ENCODE data around the gene CALM1.

The CALM1 gene

DNA sequence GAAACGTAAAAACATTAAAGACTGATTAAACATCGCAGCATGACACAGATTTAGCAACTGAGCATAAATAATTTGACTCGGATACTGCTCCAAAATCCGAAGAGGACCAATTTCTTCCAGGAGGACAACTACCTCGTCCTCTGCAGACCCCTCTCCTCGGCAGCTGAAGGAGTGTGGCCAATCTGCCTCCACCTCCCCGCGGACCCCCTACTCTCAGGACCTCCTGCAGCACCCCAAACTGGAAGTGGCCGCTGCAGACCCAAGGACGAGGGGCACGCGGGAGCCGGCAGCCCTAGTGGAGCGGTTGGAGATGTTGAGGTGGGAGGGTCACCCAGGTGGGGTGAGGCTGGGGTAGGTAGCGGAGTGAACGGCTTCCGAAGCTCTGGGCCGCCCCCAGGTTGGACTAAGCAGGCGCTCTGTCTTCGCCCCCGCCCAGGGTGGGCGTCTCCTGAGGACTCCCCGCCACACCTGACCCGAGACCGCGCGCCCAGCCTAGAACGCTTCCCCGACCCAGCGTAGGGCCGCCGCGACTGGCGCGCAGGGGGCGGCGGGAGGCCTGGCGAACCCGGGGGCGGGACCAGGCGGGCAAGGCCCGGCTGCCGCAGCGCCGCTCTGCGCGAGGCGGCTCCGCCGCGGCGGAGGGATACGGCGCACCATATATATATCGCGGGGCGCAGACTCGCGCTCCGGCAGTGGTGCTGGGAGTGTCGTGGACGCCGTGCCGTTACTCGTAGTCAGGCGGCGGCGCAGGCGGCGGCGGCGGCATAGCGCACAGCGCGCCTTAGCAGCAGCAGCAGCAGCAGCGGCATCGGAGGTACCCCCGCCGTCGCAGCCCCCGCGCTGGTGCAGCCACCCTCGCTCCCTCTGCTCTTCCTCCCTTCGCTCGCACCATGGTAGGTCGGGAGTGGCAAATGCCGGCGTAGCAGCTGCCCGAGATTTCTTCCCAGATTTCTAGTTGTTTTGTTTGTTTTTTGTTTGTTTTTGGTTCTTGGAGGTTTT is at the start of gene CALM1:
Gene CALM1, plus strand, starts transcription at position 689 of the 999 bp plus-strand sequence. Its CDS starts 202 bp downstream, at position 891.
- DNase-seq = peak; percentile 90 to 99 (median 94)
- intact Hi-C loops (cut with DNase I) = loop anchor here (1.0 to 5.0 kb wide), 4 partner anchors 13 to 121 kb away; partner anchors contain the start of gene NRDE2

DNA sequence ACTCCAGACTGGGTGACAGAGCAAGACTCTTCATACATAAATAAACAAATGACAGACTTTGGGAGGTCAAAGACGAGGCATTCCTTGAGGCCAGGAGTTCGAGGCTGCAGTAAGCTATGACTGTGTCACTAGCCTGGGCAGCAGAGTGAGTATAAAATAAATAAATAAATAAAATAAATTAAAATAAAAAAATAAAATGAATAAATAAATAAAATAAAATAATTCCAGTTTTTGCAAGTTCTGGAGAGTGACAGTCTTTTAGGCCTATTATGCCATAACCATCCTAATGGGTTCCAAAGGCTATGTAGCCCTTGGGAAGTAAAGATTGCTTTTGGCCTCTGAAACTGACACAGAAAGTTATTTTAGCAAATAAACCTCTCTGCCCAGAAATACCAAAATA is 48.6 kb upstream of the CALM1 start:
- intact Hi-C loops (cut with DNase I) = no loop called here
- DNase-seq = no peak

- intact Hi-C loops (cut with DNase I) = no loop called here
- no peak for DNase-seq
Measured at GRCh38 chr14:90349739-90350138, 47.1 kb upstream of the CALM1 start.

GRCh38 chr14:90354551-90355298 is 42.1 kb upstream of the CALM1 start:
- intact Hi-C loops (cut with DNase I) = no loop called here
- DNase-seq = no peak

- DNase-seq = no peak
- intact Hi-C loops (cut with DNase I) = no loop called here
Measured at GRCh38 chr14:90355540-90356518, 41.0 kb upstream of the CALM1 start.

DNA sequence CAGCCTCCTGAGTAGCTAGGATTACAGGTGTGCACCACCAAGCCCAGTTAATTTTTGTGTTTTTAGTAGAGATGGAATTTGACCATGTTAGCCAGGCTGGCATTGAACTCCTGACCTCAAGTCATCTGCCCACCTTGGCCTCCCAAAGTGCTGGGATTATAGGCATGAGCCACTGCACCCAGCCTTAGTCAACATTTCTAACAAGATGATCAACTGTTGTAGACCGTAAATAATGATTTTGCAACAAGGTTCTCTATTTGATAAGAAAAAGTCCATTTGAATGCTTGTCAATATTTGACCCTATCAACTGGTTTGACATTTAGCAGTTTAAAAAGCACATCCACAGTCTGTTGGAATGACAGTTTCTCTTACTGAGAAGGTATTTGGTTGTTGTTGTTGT is 39.9 kb upstream of the CALM1 start:
- intact Hi-C loops (cut with DNase I) = no loop called here
- no peak for DNase-seq

DNA sequence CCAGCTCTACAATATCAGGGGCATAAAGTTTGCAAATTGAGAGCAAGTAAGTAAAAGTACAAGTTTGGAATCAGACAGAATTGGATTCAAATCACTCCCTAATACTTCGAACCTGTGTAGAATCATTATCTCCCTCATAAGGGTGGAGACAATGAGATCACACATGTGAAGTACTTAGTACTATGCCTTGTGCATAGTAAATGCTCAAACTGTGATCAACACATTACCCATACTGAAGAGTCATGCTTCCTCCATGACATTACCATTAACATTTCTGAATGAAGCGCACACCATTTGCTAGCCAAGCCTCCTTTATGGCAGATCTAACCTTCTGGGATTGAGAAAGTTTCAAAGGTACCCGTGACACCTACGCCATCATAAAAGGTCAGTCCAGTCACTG is 38.5 kb upstream of the CALM1 start:
- DNase-seq = no peak
- intact Hi-C loops (cut with DNase I) = no loop called here

DNA sequence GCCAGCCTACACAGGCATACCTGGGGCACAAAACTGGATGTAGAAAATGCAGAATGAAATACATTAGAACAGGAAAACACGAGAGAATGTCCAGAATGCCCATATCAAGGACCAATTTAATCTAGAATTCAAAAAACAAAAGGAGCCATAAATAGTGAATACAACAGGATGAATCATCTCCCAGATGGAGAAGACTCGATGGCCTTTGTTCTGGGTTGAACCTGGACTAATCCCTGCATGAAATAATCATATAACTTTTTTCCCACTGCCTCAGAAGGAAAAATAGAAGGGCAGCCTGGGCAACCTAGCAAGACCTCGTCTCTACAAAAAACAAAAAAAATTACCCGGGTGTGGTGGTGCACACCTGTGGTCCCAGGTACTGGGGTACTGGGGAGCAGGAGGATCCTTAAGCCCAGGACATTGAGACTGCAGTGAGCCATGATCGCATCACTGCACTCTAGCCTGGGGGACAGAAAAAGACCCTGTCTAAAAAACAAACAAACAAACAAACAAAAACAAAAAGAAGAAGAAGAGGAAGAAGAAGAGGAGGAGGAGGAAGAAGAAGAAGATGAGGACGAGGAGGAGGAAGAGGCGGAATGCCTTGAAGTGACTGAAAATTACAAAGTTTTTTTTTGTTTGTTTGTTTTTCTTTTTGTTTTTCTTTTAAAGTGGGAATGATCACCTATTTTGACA is 34.8 kb upstream of the CALM1 start:
- intact Hi-C loops (cut with DNase I) = no loop called here
- no peak for DNase-seq

- no peak for DNase-seq
- intact Hi-C loops (cut with DNase I) = no loop called here
Measured at GRCh38 chr14:90362558-90362896, 34.3 kb upstream of the CALM1 start.

GRCh38 chr14:90368946-90369721 is 27.7 kb upstream of the CALM1 start:
- DNase-seq = peak in 1 of 10 donors; percentile 32
- intact Hi-C loops (cut with DNase I) = no loop called here

- DNase-seq = no peak
- intact Hi-C loops (cut with DNase I) = no loop called here
Measured at GRCh38 chr14:90373887-90374286, 22.9 kb upstream of the CALM1 start.

- intact Hi-C loops (cut with DNase I) = no loop called here
- DNase-seq = no peak
Measured at GRCh38 chr14:90374813-90375212, 22.0 kb upstream of the CALM1 start.

DNA sequence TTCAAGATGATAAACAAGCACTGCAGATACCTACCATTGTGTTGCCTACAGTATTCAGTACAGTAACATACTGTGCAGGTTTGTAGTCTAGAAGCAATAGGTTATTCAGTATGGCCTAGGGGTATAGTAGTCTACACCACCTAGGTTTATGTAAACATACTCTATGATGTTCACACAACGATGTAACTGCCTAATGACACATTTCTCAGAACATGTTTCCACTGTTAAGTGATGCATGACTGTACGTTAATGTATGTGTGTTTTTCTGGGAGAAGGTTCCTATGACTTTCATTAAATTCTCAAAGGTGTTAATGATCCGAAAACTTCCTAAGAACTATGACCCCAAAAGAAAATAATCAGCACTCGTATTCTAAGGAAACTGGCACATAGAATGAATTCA is 20.9 kb upstream of the CALM1 start:
- intact Hi-C loops (cut with DNase I) = no loop called here
- DNase-seq = no peak

DNA sequence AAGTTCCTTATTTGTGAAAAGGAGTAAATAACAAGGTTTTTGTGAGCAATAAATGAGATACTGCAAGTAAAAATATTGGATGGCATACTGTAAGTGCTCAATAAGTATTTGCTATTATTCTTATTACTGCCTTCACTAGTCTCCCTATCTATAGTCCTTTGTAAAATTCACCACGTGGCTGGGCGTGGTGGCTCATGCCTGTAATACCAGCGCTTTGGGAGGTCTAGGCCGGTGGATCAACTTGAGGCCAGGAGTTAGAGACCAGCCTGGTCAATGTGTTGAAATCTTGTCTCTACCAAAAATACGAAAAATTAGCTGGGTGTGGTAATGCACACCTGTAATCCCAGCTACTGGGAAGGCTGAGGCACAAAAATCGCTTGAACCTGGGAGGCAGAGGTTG is 18.6 kb upstream of the CALM1 start:
- intact Hi-C loops (cut with DNase I) = no loop called here
- DNase-seq = no peak

GRCh38 chr14:90379106-90379505 is 17.7 kb upstream of the CALM1 start:
- no peak for DNase-seq
- intact Hi-C loops (cut with DNase I) = no loop called here

DNA sequence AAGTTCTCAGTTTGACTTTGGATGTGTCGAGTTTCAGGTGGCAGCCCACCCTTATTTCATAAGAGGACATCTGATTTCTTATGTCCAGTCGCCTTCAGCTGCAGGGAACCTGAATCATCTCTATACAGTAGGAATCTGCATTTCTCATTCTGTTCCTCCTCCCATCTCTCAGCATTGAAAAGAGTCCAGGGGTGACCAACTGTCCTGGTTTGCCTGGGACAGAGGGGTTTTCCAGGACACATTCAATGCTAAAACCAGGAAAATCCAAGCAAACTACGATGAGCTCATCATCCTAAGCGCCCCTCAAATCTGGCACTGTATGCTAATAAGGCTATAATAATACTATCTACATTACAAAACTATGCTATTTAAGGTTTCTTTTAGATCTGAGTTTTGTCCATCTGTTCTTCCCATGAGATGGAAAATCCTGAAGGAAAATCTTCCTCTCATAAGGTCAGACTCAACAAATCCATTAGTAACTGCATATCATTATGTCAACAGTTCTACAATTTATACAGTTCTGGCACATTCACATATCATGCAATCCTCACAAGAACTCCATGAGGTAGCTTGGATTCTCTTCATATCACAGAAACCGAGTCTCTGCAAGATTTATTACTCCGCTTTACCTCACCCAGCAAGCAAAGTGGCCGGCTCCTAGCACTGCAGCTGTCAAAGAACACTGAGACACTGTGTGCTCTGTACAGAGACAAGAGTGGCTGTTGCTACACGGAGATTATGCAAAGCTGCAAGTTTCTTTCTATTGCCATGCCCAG is 15.6 kb upstream of the CALM1 start:
- peak; percentile 57 to 96 (median 70) for DNase-seq
- intact Hi-C loops (cut with DNase I) = loop anchor here (5.0 kb wide), 1 partner anchor 376 kb away; no protein-coding TSS in a partner anchor

DNA sequence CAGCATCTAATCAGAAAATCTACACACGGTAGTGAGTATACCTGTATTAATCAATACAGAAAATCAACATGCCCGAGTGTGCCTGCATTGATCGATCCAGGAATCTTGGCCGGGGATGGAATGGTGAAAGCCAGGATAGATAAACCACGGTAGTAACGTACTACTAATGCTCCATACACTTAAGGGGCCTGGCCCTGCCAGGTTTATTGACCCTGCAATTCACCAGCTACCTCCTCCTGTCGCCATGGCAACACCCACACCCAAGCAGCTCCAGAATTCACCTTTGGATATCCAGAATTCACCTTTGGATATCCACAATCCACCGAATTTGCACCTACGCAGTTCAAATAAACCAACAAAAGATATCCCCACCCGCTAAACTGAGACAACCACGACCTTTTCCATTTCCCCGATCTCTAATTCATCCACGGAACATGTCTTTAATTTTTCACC is 14.8 kb upstream of the CALM1 start:
- intact Hi-C loops (cut with DNase I) = loop anchor here (5.0 kb wide), 1 partner anchor 375 kb away; no protein-coding TSS in a partner anchor
- peak in 3 of 10 donors; percentile 25 to 39 (median 35) for DNase-seq
